Measurements from ENCODE around the gene CLIC5. TPM values are rescaled to one million over a fixed set of nuclear protein-coding genes. Genes with fewer than 3 reads are reported as not detected.

Gene CLIC5
- total RNA-seq, 1 experiment from 2014 or later = 0.05 TPM

GRCh38 chr6:45832063-45832462 is 183.6 kb downstream of the CLIC5 start:
- H3K9me3 ChIP-seq (ENCODE audit: control insufficient read depth, insufficient read depth, low read depth, low read length) = no peaks in the 10 kb centered on the region
- no peaks in the 10 kb centered on the region for H3K36me3 ChIP-seq (ENCODE audit: control insufficient read depth, insufficient read depth, low read length)
- in situ Hi-C loops (cut with HindIII; ENCODE audit: low pct_unique_long_range_greater_than_20kb, low sequenced_read_pairs) = no loop called here
- H3K27ac ChIP-seq (ENCODE audit: low read length) = no peak overlapping the region
- no peak overlapping the region for H3K4me3 ChIP-seq (ENCODE audit: low read depth in 2 of 2, low read length in 2 of 2)
- POLR2A ChIA-PET = no interaction called here
- intact Hi-C loops (cut with micrococcal nuclease; ENCODE audit: unreplicated experiment) = no loop called here
- no TSS peak for BruUV-seq (replicated peaks)
- H3K4me1 ChIP-seq (ENCODE audit: control insufficient read depth, insufficient read depth, low read length) = no peaks in the 10 kb centered on the region
- no peaks in the 10 kb centered on the region for H3K27me3 ChIP-seq (ENCODE audit: control insufficient read depth, insufficient read depth, low read length)
- ATAC-seq (no peak), DNase-seq (ENCODE audit: low read depth, low spot score) (no peak)
- TF ChIP-seq SIN3A (IDR thresholded peaks at IDR 0.05; ENCODE audit: borderline replicate concordance, insufficient read depth, low read depth, low read length) = no peak
- no peak for TF ChIP-seq TCF7L2 (IDR thresholded peaks at IDR 0.05; ENCODE audit: low read depth, low read length)
- no peak for TF ChIP-seq REST (IDR thresholded peaks at IDR 0.05; ENCODE audit: insufficient read depth in 1 of 2, low read depth in 2 of 2, low read length in 1 of 2)
- no peak for TF ChIP-seq POLR2AphosphoS5 (IDR thresholded peaks at IDR 0.05; ENCODE audit: low read depth, low read length)
- TF ChIP-seq CTCF (IDR thresholded peaks at IDR 0.05) = no peak
- CTCF ChIA-PET = no interaction called here

Other genes starting within 250 kb of the CLIC5 start
- gene ENPP4, start 114.1 kb upstream of the CLIC5 start, total RNA-seq (2021; ENCODE audit: unreplicated experiment) = 5.4 TPM
- gene ENPP5, start 155.1 kb upstream of the CLIC5 start, total RNA-seq (2021; ENCODE audit: unreplicated experiment) = not detected

Measured in Panc1 (cell line).